Stimulated activated naive CD4-positive, alpha-beta T cell treated with Interleukin-2 at 50 U/mL for 16 hours (primary cell): ENCODE measurements around the gene PLXNC1.

Experiments used
- DNase-seq: peaks from one replicate; lab custom pipeline; 2025; lab: John Stamatoyannopoulos, UW

Gene PLXNC1

DNA sequence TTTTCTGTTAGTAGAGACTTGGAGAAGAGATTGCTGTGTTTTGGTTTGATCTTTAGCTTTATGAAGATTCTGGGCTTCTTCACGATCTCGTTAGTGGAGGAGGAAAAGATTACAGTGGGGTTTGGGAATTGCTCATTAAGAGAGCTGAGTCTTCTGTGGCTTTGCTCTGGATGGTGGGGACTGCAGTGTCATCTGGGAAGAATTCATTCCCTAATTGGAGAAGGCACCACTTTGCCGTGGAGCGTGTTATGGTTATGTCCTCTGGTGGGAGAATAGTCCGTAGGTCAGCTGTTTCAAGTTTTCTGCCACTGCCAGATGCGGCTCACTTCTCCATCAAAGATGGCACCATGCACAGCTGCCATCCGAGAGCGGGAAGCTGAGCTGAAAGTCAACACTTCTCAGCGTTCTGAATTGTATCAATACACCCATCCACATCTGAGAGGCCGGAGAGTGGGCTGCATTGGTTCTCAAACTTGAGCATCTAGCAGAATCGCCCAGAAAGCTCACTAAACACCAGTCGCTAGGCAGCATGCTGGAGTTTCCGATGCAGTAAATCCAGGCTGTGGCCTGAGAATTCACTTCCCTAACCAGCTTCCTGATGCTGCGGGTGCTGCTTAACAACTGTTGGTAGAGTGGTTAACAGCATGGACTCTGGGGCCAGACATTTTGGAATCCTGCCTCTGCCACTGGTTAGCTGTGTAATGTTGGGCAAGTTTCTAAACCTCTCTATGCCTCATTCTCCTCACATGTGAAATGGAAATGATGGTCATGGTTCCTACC lies 117.8 kb downstream of the PLXNC1 start:
- DNase-seq, result no peak

DNA sequence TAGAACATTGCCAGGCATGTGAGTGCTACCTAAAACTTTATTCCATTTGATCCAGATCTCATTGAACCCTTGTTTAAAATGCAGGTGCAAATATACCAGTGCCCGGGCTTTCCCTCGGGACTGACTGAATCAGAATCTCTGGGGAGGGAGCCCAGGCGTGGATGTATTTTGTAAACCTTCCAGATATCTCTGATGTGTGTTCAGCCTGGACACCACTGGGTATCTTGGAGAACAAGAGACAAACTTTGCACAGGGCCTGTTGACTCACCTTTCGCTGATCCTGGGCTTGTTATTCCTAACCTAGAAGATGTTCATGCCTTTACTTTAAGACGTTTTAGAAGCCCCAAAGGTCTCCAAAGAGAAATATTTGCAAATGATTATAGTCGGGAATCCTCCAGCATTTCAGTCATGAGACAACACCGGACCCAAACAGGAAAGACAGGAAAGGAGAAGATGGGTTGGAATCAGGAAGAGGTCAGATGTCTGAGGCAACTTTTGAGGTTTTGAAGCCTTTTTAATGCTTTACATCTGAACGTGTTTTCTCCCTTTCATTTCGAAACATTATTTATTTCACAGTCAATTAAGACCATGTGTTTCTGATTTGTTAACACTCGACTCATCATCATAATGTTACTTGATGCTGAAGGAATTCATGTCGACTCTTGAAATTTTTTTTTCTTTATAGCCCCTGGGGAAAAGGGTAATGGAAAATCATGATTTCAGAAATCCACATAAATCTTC lies 118.6 kb downstream of the PLXNC1 start:
- no peak for DNase-seq

GRCh38 chr12:94267537-94267872 lies 119.1 kb downstream of the PLXNC1 start:
- no peak for DNase-seq

DNA sequence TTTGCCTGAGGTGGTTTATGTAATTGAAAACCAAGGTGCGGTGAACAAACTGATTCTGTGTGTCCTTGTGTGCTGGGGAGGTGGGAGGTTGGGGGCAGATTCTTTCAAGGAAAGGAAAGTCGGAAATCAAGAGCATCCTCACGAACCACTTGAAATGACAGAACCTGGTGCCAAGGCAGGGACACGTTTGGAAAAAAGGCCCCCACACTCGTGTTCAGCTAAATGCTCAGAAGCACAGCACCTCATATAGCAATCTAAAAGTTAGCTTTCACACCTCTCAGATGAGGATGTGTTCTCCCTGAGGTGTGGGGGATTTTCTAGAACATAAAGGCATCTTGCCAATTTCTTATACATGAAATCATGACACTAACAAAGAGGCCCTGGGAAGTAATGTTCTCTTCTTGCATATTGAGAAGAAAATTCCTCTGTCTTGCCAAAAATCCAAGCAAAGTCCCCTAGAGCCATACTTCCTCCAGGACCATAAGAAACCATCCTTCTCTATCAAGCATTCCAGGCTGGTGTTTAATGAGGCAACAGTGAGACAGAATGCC lies 119.6 kb downstream of the PLXNC1 start:
- DNase-seq, result no peak

DNA sequence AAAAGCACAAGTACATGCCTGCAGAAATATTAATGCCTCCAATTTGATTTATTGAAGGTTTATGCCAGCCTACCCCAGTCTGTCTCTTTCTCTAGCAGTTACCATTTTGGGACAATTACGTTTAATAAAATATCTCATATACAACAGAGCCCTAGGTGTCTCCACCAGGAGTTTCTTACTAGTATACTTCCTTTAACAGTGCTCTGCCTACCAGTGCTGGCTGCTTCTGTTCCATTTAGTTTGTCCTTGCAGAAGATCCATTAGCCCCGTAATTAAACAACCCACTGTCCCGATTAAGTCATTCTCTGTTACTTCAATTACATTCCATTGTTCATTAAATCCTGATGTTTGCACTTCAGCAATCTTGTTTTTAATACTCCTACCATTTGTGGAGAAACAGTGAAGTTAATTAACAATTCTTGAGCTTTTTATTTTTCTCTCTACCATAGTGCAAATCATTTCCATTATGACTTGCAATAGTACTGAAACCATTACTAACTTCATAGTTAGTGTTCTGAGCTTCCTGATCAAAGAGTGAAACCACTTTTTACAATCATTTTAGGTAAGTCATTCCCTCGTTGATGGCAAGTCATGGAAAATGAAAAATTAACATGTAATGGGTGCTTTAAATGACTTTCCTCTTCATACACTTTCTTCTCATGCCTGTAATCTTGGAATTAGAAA lies 121.1 kb downstream of the PLXNC1 start:
- no peak for DNase-seq

- no peak for DNase-seq
These were observed 123.0 kb downstream of the PLXNC1 start for GRCh38 chr12:94271351-94271750.

DNA sequence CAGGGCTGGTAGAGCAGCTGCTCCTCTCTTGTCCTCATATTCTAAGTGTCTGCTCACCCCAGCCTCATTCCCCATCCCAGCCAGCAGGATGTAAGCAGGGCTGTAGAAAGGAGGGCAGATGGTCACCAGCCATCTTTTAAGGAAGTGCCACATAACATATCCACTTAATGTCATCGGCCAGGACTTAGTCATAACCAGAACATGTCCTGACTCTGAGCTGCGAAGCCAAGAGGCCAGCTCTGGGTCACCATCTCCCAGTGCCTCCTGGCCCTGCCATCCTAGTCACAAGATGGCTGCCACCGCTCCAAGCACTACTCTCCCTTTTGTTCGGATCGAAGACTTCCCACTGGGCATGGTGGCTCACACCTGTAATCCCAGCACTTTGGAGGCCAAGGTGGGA lies 123.9 kb downstream of the PLXNC1 start:
- DNase-seq, result no peak

DNA sequence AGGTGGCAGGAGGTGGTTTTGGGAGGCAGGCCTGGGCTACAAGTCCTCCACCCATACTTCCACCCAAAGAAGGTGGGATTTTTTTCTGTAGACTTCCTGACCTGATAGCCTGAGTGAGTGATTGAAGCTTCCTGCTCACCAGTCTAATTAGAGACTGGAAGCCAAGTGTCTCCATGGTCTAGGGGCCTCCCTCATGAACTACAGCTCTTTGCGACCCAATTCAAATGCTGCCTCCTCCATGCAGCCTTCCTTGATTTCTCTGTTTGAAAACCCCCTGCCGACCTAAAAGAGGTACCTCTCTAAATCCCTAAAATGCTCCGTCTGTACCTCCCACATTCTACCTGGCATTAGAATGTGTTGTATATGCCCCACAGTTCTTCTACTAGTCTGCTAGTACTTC lies 124.9 kb downstream of the PLXNC1 start:
- no peak for DNase-seq

DNA sequence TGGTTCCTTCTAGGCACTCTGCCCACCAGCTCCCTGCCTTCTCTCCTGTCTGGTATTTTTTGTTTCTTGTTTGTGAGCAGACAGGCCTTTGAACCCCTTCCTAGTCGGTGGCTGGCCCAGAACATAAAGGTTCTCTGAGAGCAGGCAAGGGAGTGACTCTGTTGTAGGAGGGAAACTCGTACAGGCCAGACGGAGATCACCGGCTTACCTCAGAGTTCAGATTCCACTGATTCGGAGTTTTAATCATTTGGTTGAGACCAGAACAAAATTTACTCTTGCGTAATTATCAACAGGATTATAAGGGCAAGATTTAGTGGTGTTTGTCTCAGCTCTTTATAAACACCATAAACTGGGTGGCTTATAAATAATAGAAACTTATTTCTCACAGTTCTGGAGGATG lies 128.3 kb downstream of the PLXNC1 start:
- DNase-seq, result no peak

DNA sequence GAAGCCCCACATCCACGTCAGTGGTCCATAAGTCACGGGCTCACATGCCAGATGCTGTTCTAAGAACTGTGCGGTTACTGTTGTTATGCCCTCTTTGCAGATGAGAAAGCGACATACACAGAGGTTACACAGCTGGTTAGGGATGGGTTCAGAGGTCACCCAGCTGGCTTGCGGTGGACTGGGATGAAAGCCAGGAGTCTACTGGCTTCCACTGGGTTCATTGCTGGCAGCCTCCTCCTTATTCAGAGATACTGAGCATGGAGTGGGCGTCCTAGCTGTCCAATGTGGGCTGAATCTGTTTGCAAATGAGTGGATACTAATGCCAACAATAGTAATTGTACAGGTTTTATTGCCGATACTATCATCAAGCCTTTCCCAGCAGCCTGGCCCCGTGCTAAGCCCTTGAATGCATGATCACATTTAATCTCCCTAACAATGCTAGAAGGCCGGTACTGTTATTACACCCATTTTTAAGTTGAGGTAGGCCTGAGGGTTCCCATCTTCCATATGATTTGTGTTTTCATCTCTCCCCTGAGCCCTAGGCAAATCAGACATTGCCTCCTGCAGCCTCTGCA lies 129.1 kb downstream of the PLXNC1 start:
- DNase-seq, result no peak

GRCh38 chr12:94280063-94280462 lies 131.7 kb downstream of the PLXNC1 start:
- DNase-seq, result no peak

DNA sequence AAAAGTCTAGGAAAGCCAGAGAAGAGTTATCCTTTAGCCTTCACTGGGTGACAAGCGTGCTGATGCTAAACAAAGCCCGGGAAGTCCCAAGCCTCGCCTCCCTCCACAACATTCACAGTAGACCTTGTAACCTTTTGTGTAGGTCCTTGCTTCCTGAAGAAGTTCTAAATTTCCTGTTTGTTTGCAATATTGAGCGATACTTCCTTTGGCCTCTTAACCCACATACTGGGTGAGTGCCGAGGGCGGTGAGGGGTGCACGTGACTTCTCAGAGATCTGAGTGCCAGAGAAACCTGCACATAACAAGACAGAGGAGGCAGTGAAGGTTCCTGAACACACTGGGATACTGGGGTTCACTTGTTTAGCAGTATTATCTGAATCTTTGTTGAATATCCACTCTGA lies 134.3 kb downstream of the PLXNC1 start:
- DNase-seq, result peak; percentile 33

DNA sequence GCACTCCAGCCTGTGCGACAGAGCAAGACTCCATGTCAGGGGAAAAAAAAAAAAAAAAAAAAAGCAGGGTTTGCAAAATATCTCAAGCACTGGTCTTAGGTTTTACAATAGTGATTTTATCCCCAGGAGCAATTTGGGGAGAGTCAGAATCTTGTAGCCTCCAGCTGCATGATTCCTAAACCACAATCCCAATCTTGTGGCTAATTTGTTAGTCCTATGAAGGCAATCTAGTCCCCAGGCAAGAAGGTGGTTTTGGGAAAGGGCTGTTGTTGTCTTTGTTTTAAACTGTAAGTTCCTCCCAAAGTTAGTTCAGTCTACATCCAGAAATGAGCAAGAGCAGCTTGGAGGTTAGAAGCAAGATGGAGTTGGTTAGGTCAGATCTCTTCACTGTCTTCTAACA lies 135.7 kb downstream of the PLXNC1 start:
- DNase-seq, result no peak

- DNase-seq, result no peak
These were observed 136.5 kb downstream of the PLXNC1 start for GRCh38 chr12:94284859-94285258.

GRCh38 chr12:94285943-94286582 lies 137.7 kb downstream of the PLXNC1 start:
- no peak for DNase-seq

DNA sequence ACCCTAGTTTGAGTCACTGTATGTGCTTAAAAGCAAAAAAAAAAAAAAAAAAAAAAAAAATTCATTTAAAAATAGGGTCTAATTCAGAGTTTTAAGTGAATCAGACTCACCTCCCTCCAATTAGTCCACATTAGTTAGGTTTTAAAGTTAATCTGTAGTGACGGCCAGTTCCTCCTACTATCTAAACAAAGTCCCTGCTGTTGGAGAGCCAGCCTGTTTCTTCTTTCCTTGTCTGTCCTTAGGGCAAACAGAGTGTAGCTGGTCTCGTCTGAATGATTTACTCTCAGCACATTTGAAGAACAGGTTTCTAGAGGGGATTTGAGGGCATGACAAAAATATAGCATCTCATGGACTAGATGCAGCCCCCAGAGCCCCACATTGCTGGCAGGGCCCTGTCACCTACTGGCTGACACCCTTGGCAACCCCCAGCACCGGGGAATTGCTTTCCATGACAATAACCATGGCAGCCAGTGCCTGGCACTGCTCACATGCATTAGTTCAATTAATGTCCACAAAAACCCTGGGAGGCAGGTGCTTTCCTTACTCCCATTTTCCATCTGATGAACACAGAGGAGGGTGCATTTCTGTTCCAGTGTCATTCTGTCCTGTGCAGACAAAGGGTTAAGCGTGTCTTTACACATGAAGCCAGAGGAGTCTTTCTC lies 138.3 kb downstream of the PLXNC1 start:
- DNase-seq, result no peak

GRCh38 chr12:94287245-94287628 lies 138.9 kb downstream of the PLXNC1 start:
- no peak for DNase-seq

DNA sequence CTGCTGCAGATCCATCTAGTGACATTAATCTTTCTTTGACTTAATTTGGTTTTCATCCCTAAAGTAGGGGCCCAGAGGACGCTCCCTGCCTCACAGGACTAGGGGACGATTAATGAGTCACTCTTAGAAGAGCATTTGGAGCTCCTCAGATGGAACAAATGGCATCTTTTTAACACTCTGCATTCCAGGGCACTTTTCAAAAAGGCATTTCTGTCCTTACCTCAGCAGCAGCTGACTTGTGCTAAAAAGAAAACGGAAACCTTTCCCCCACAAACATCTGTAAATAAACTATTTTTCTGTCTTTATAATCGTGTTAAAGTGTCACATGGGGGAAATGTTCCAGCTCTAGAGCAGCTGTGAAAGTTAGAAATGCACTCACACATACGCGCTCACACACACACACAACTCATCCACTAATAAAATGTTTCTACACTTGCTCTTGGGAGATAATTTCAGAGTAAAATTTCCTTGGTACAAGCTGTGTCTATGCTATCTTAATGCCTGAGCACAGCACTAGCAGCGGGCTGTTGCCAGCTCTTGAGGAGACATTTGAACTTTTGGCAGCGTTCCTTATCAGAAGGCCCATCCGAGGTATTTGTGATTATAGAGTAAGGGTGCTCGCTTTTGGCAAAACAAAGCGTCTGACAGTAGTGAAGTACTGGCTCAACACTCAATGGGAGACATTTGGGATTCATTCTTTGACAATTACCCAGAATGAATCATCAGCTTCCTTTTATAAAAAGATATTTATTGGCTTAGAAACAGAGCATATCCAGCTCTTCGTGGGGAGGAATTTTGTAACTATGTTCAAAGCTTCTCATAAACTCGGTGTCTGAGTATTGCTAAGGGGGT lies 141.3 kb downstream of the PLXNC1 start:
- DNase-seq, result no peak

GRCh38 chr12:94290353-94290752 lies 142.0 kb downstream of the PLXNC1 start:
- no peak for DNase-seq

GRCh38 chr12:94297096-94297699 lies 148.8 kb downstream of the PLXNC1 start:
- DNase-seq, result no peak
